Measurements from ENCODE around the gene WASF1.
"Not testable (repeated sequence)": the region's sequence is repeated elsewhere in the genome, so short reads cannot be mapped to it uniquely, and the experiment has no call there.

The WASF1 gene

DNA sequence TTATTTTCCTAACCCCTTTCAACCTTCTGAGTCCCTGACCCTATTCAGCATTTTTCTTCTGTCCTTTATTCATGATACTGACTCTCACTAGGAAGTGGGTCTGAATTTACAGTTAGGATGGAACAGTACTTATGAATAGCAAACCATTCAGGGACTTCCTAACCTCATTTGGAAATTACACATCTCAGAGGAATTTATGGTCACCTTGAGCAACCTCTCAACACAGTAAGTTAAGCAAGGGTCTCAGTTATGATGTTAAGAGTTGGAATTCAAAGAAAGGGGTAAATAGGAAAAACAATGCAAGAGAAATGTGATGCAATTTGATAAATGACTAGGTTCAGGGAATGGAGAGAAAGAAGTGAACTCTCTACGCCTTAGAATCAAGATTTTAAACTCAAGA is 104.1 kb downstream of the WASF1 start:
- H3K4me3 ChIP-seq (replicated peaks; ENCODE audit: low read depth, low read length): no peak overlapping the region
- peak; percentile 62 for DNase-seq (ENCODE audit: low read depth)
- TF ChIP-seq, protein P1, sequence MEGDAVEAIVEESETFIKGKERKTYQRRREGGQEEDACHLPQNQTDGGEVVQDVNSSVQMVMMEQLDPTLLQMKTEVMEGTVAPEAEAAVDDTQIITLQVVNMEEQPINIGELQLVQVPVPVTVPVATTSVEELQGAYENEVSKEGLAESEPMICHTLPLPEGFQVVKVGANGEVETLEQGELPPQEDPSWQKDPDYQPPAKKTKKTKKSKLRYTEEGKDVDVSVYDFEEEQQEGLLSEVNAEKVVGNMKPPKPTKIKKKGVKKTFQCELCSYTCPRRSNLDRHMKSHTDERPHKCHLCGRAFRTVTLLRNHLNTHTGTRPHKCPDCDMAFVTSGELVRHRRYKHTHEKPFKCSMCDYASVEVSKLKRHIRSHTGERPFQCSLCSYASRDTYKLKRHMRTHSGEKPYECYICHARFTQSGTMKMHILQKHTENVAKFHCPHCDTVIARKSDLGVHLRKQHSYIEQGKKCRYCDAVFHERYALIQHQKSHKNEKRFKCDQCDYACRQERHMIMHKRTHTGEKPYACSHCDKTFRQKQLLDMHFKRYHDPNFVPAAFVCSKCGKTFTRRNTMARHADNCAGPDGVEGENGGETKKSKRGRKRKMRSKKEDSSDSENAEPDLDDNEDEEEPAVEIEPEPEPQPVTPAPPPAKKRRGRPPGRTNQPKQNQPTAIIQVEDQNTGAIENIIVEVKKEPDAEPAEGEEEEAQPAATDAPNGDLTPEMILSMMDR (IDR thresholded peaks at IDR 0.05; ENCODE audit: low read length, missing control alignments): no peak

DNA sequence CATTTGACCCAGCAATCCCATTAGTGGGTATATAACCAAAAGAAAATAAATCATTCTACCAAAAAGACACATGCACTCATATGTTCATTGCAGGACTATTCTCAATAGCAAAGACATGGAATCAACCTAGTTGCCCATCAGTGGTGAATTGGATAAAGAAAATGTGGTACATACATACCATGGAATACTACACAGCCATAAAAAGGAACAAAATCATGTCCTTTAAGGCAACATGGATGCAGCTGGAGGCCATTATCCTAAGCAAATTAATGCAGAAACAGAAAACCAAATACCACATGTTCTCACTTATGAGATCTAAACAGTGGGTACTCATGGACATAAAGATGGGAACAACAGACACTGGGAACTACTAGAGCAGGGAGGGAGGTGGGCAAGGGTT is 106.0 kb downstream of the WASF1 start:
- H3K4me3 ChIP-seq (replicated peaks; ENCODE audit: low read depth, low read length); DNase-seq (ENCODE audit: low read depth): not testable (repeated sequence)

DNA sequence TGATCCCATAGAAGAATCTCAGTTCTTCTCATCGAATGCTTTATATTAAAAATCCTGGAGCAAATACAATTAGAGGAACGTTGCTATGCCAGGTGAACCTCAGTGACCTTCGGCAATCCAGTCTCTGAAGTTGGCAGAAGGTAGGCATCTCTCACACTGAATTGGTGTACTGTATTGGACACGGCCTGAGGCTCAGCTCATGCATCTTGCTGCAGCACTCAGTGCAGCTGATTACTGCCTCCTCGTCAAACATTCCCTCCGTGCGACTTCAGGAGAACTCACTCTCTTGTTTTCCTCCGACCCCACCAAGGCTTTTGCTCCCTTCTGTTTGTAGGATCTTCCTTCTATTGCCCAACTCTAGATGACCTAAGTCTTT is 110.9 kb downstream of the WASF1 start:
- H3K4me3 ChIP-seq (replicated peaks; ENCODE audit: low read depth, low read length): no peak overlapping the region
- DNase-seq (ENCODE audit: low read depth): no peak
- TF ChIP-seq, protein P1 (IDR thresholded peaks at IDR 0.05; ENCODE audit: low read length, missing control alignments): no peak

DNA sequence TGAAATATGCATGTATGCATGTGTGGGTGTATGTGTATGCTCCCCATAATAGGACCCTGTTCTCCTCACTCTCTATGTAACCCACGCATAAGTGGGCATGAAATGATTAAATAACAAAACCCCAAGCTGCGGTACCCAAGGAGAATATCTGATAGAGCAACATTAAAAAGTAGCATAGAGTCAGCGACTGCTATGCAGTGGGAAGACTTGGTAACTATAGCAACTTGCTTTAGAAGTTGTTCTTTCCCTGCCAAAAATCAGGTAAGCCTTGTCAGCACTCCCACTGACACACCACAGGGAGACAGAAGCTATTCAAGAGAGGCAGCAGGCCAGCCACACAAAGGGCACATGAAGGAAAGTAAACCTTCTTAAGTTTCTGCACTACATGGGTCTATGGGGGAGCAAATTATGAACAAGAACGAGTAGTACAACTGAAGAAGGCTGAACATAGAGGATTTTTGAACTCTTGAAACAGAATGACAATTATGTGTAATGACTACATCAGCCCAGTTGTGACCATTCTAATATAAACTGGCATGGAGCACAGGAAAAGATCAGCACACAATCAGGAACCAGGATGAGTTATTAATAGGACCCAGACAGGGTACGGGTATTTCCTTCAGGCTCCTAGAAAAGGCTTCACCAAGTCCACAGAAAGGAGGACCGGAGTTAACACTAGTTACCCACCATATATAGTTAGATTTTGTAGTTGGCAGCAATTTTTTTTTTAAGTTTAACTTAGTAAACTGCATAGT is 111.5 kb downstream of the WASF1 start:
- H3K4me3 ChIP-seq (replicated peaks; ENCODE audit: low read depth, low read length): no peak overlapping the region
- DNase-seq (ENCODE audit: low read depth): peak; percentile 7
- TF ChIP-seq, protein P1 (IDR thresholded peaks at IDR 0.05; ENCODE audit: low read length, missing control alignments): no peak

DNA sequence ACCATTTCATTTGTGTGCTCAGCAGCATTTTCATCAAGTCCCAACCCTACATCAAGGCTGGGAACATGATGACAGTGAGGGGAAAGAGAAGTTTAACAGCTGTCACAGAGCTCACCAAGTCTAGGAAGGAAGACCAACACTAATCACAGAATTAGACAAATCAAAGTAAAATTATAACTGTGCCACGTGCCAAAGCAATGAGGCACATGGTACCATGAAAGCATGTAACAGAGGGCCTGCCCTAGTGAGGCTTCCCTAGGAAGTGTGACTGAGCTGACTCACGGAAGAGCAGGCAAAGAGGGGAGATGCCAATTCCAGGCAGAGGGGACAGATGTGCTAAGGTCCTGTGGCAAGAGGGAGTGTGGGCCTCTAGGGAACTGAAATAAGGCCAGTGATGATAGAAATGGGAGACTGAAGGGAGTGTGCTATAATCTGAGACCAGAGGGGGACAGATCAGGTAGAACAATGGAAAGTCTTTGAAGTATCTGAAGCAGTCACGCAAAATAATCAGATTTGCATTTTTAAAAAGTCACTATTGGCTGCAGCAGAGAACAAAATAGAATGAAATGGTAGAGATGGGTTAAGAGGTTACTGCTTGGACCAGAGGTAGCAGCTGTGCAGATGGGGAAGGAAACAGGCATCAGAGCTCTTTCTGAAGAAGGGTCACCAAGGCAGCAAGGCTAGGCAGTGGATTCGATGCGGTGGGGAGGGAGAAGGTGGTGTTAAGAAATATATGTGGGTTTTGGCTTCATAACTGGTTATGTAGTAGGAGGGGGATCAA is 114.5 kb downstream of the WASF1 start:
- no peak for DNase-seq (ENCODE audit: low read depth)
- no peak overlapping the region for H3K4me3 ChIP-seq (replicated peaks; ENCODE audit: low read depth, low read length)
- TF ChIP-seq, protein P1 (IDR thresholded peaks at IDR 0.05; ENCODE audit: low read length, missing control alignments): no peak

DNA sequence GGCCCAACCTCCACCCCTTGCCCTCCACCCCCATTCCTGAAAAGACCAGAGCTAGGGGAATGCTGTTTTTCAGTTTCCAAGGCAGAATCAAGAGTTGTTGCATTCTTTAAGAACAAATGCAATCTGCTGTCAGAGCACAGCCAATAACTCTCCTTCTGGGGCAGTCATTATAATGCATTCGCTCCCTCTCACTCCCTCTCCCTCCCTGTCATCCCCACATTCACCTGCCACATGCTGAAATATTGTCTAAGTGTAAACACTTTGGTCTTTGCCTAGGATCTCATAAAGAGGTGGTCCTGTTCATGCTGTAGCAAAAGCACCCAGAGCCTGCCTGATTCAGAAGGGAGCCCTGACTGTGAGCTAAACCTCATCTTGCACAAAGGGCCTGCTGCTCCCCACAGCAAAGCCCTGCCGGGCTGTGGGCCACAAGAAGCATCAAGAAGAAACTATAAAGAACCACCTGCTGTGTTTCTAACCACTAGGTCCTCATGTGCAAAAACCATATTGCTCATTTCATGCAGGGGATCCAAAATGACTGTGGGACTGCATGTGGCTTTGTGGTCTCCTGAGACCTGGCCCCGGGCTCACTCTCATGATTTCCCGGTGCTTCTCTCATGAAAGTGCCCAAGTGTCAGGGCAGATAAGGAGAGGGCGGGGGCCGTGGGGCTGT is 115.7 kb downstream of the WASF1 start:
- TF ChIP-seq, protein P1 (IDR thresholded peaks at IDR 0.05; ENCODE audit: low read length, missing control alignments): no peak
- H3K4me3 ChIP-seq (replicated peaks; ENCODE audit: low read depth, low read length): no peak overlapping the region
- DNase-seq (ENCODE audit: low read depth): no peak

DNA sequence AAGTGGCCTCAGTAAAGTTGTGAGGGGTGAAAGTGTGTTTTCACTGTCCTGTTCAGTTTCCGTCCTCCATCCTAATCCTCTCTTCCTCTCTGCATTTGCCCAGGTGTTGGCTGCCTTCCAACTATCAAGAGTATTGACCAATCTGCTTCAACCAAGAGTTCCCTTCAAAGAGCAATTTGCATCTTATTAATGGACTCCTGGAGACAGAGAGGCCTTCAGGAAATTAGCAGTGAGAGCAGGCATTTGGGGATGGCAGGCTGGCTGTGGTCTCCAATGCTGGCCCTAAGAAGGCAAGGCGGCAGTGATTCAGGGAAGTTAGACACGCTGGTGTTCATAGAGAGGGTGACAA is 124.1 kb downstream of the WASF1 start:
- no peak for DNase-seq (ENCODE audit: low read depth)
- no peak overlapping the region for H3K4me3 ChIP-seq (replicated peaks; ENCODE audit: low read depth, low read length)
- TF ChIP-seq, protein P1 (IDR thresholded peaks at IDR 0.05; ENCODE audit: low read length, missing control alignments): no peak

All from fibroblast of pulmonary artery (primary cell).